H9 (cell line): ENCODE data around the gene NTNG2. TPM values are rescaled to one million over a fixed set of nuclear protein-coding genes. Genes with fewer than 3 reads are reported as not detected.
A peak's percentile ranks its signal among the peaks of the same experiment; 100 is the strongest.

Source experiments
- DNase-seq: peaks from one replicate; pipeline ENCODE4 v3.0.0-alpha.2; 2017
- H2AFZ ChIP-seq: one replicate; pipeline ENCODE4 v1.6.1; 2013; ENCODE audit warnings: mild to moderate bottlenecking, low read length, control low read depth, moderate library complexity
- H2AK5ac ChIP-seq: 2 replicates; pipeline ENCODE4 v1.6.1; 2013; ENCODE audit warnings: low read length, control low read depth, mixed read lengths; ENCODE audit not compliant: insufficient read length
- H2BK120ac ChIP-seq: one replicate; pipeline ENCODE4 v1.6.1; 2013; ENCODE audit warnings: low read depth, mild to moderate bottlenecking, low read length, control low read depth, inconsistent platforms; ENCODE audit not compliant: poor library complexity, severe bottlenecking
- H2BK12ac ChIP-seq: 2 replicates; pipeline ENCODE4 v1.6.1; 2013; ENCODE audit warnings: low read length, control low read depth, mixed read lengths, low read depth; ENCODE audit not compliant: insufficient read length
- H2BK15ac ChIP-seq: 2 replicates; pipeline ENCODE4 v1.6.1; 2013; ENCODE audit warnings: low read depth, low read length, control low read depth
- H2BK20ac ChIP-seq: one replicate; pipeline ENCODE4 v1.6.1; 2013; ENCODE audit warnings: low read depth, mild to moderate bottlenecking, low read length, control low read depth, inconsistent platforms; ENCODE audit not compliant: poor library complexity, severe bottlenecking
- H2BK5ac ChIP-seq: 2 replicates; pipeline ENCODE4 v1.6.1; 2013; ENCODE audit warnings: low read length, control low read depth, mixed read lengths; ENCODE audit not compliant: insufficient read length
- H3K14ac ChIP-seq: 2 replicates; pipeline ENCODE4 v1.6.1; 2013; ENCODE audit warnings: low read length, control low read depth; ENCODE audit not compliant: insufficient read depth
- H3K18ac ChIP-seq: 2 replicates; pipeline ENCODE4 v1.6.1; 2013; ENCODE audit warnings: low read depth, mild to moderate bottlenecking, mixed read lengths, low read length, control low read depth; ENCODE audit not compliant: insufficient read length
- H3K23ac ChIP-seq: 2 replicates; pipeline ENCODE4 v1.6.1; 2013; ENCODE audit warnings: low read length, control low read depth, mixed read lengths, low read depth; ENCODE audit not compliant: insufficient read length
- H3K23me2 ChIP-seq: 2 replicates; pipeline ENCODE4 v1.6.1; 2013; ENCODE audit warnings: low read depth, mild to moderate bottlenecking, mixed read lengths, low read length, control low read depth; ENCODE audit not compliant: insufficient read length, poor library complexity, severe bottlenecking
- H3K27ac ChIP-seq: 2 replicates; pipeline ENCODE4 v1.5.1; 2013; ENCODE audit warnings: low read length, control low read depth, mixed read lengths, low read depth; ENCODE audit not compliant: insufficient read length
- H3K27me3 ChIP-seq: 2 replicates; pipeline ENCODE4 v1.6.1; 2013; ENCODE audit warnings: low read length, control low read depth, inconsistent platforms; ENCODE audit not compliant: insufficient read depth
- H3K4ac ChIP-seq: 2 replicates; pipeline ENCODE4 v1.6.1; 2013; ENCODE audit warnings: low read depth, mild to moderate bottlenecking, control low read depth, inconsistent platforms, low read length, moderate library complexity
- H3K4me1 ChIP-seq: 2 replicates; pipeline ENCODE4 v1.6.1; 2013; ENCODE audit warnings: low read length, control low read depth, inconsistent platforms; ENCODE audit not compliant: insufficient read depth
- H3K4me2 ChIP-seq: 2 replicates; pipeline ENCODE4 v1.6.1; 2013; ENCODE audit warnings: low read length, control low read depth, mixed read lengths; ENCODE audit not compliant: insufficient read length, insufficient read depth
- H3K56ac ChIP-seq: 2 replicates; pipeline ENCODE4 v1.6.1; 2013; ENCODE audit warnings: low read depth, mild to moderate bottlenecking, mixed read lengths, low read length, control low read depth; ENCODE audit not compliant: insufficient read length
- H3K79me1 ChIP-seq: 2 replicates; pipeline ENCODE4 v1.6.1; 2013; ENCODE audit warnings: low read depth, mild to moderate bottlenecking, moderate library complexity, low read length, control low read depth, inconsistent platforms; ENCODE audit not compliant: insufficient read depth, poor library complexity, severe bottlenecking
- H3K79me2 ChIP-seq: 2 replicates; pipeline ENCODE4 v1.6.1; 2013; ENCODE audit warnings: low read length, control low read depth, inconsistent platforms; ENCODE audit not compliant: insufficient read depth
- H3K9ac ChIP-seq: 2 replicates; pipeline ENCODE4 v1.6.1; 2013; ENCODE audit warnings: low read length, control low read depth, mixed read lengths; ENCODE audit not compliant: insufficient read length; ENCODE audit errors: extremely low read depth
- H3K9me3 ChIP-seq: one replicate; pipeline ENCODE4 v1.6.1; 2013; ENCODE audit warnings: low read depth, low read length, inconsistent platforms; ENCODE audit not compliant: control insufficient read depth
- H3T11ph ChIP-seq: one replicate; pipeline ENCODE4 v1.6.1; 2013; ENCODE audit warnings: mild to moderate bottlenecking, low read length, control low read depth, inconsistent platforms
- H4K20me1 ChIP-seq: one replicate; pipeline ENCODE4 v1.6.1; 2013; ENCODE audit not compliant: control insufficient read depth, insufficient read length, insufficient read depth
- H4K5ac ChIP-seq: 2 replicates; pipeline ENCODE4 v1.6.1; 2013; ENCODE audit warnings: low read depth, mild to moderate bottlenecking, mixed read lengths, low read length, control low read depth; ENCODE audit not compliant: insufficient read length
- H4K8ac ChIP-seq: replicated peaks from 2 replicates; pipeline ENCODE4 v1.6.1; 2013; ENCODE audit warnings: low read length, control low read depth, mixed read lengths, low read depth; ENCODE audit not compliant: insufficient read length
- H4K91ac ChIP-seq: 2 replicates; pipeline ENCODE4 v1.6.1; 2013; ENCODE audit warnings: low read depth, mild to moderate bottlenecking, moderate library complexity, mixed read lengths, low read length, control low read depth; ENCODE audit not compliant: insufficient read length
- H3K27ac Mint-ChIP-seq, 3 experiments: 2 replicates in 2 of 3; 3 replicates in 1 of 3; pipeline ENCODE4 v1.8.0; 2020 to 2021; ENCODE audit warnings: mixed read lengths in 3 of 3, mild to moderate bottlenecking in 1 of 3, moderate library complexity in 1 of 3
- H3K27me3 Mint-ChIP-seq: 2 replicates; pipeline ENCODE4 v1.8.0; 2021; ENCODE audit warnings: low read depth, mild to moderate bottlenecking, moderate library complexity, mixed read lengths
- H3K36me3 Mint-ChIP-seq, 3 experiments: 2 replicates in 2 of 3; 3 replicates in 1 of 3; pipeline ENCODE4 v1.8.0; 2020 to 2021; ENCODE audit warnings: low read depth in 3 of 3, mixed read lengths in 3 of 3; ENCODE audit not compliant: insufficient read depth in 1 of 3
- H3K4me1 Mint-ChIP-seq, 2 experiments: 2 replicates each; pipeline ENCODE4 v1.8.0; 2020; ENCODE audit warnings: mixed read lengths in 2 of 2
- H3K4me3 Mint-ChIP-seq, 2 experiments: 2 replicates in 1 of 2; 3 replicates in 1 of 2; pipeline ENCODE4 v1.8.0; 2020 to 2021; ENCODE audit warnings: mild to moderate bottlenecking in 2 of 2, mixed read lengths in 2 of 2, moderate library complexity in 1 of 2
- H3K9me3 Mint-ChIP-seq, 2 experiments: 2 replicates in 1 of 2; 3 replicates in 1 of 2; pipeline ENCODE4 v1.8.0; 2020; ENCODE audit warnings: mild to moderate bottlenecking in 2 of 2, mixed read lengths in 2 of 2, moderate library complexity in 1 of 2
- WGBS: extraction: QIAGEN DNeasy Blood & Tissue Kit; methylation state at CpG from one replicate; pipeline ENCODE4 v1.1.7; 2013; ENCODE audit warnings: missing lambda C conversion rate, low lambda C conversion rate, mixed read lengths; ENCODE audit not compliant: insufficient read length; ENCODE audit errors: extremely low coverage; 5-methylcytosine and 5-hydroxymethylcytosine counted together
- total RNA-seq: library from RNA; stranded (reverse); gene quantifications from 2 replicates; pipeline ENCODE4 v1.2.1, GENCODE V29; 2021
- TF ChIP-seq, protein P1 (sequence below): fragments of 200-600 bp; sonication (generic); conservative IDR thresholded peaks from 3 replicates; pipeline ENCODE4 v1.8.0; 2021; ENCODE audit warnings: antibody characterized with exemption, mild to moderate bottlenecking

The NTNG2 gene
- total RNA-seq, 1 experiment from 2014 or later, result 0.52 TPM

DNA sequence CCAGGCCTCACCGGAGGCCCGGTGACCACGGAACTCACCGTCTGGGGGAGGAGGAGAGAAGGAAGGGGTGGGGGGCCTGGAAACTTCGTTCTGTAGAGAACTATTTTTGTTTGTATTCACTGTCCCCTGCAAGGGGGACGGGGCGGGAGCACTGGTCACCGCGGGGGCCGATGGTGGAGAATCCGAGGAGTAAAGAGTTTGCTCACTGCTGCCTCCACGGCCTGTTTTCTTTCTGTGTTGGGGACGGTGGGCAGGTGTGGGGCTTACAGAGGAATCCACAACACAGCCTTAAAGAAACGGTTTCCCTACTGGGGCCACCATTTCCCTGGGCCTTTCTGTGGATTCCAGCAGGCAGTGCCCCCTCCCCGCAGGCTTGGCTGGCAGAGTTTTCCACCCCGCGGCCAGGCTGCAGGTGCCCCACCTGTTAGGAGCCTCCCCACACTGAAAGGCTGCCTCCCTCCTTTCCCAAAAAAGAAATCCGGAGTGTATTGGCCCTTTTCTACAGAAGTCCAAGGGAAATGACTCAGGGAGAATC, 80.8 kb downstream of the NTNG2 start:
- no peak overlapping the region for H3K18ac ChIP-seq
- H4K5ac ChIP-seq, result no peak overlapping the region
- H2BK15ac ChIP-seq, result no peak overlapping the region
- no peaks in the 10 kb centered on the region for H3K9me3 ChIP-seq
- no peak overlapping the region for H2BK5ac ChIP-seq
- no peaks in the 10 kb centered on the region; the same call in 1 of the 2 replicates for H3K4me1 ChIP-seq
- no peak overlapping the region for H4K91ac ChIP-seq
- Mint-ChIP-seq H3K36me3 (no peaks in the 10 kb centered on the region; a peak in 1 of 7 replicates), H3K9me3 (no peaks in the 10 kb centered on the region), H3K4me3 (peak overlapping the region; percentile 74 to 87), H3K27ac (no peak overlapping the region), H3K27me3 (peaks cover 52% of the 10 kb centered on the region), H3K4me1 (peaks cover 10 to 35% of the 10 kb centered on the region in 2 experiments; a peak in 3 of 4 replicates)
- H2BK120ac ChIP-seq, result no peak overlapping the region
- no peak overlapping the region for H3K23ac ChIP-seq
- WGBS, result no CpG with 5 or more reads among the region's 18 CpGs
- no peak overlapping the region for H3K27ac ChIP-seq
- no peak overlapping the region for H3T11ph ChIP-seq
- no peak overlapping the region for H4K8ac ChIP-seq
- H3K79me2 ChIP-seq, result no peaks in the 10 kb centered on the region
- 0 out of 2 replicates have a peak overlapping the region, but pooled peaks have one; percentile 22 for H3K14ac ChIP-seq
- no peaks in the 10 kb centered on the region for H4K20me1 ChIP-seq
- H2BK20ac ChIP-seq, result no peak overlapping the region
- peak overlapping the region; percentile 65 for H3K4me2 ChIP-seq
- no peaks in the 10 kb centered on the region for H3K79me1 ChIP-seq
- no peak overlapping the region for H3K9ac ChIP-seq
- DNase-seq, result peak; percentile 38
- TF ChIP-seq, protein P1, sequence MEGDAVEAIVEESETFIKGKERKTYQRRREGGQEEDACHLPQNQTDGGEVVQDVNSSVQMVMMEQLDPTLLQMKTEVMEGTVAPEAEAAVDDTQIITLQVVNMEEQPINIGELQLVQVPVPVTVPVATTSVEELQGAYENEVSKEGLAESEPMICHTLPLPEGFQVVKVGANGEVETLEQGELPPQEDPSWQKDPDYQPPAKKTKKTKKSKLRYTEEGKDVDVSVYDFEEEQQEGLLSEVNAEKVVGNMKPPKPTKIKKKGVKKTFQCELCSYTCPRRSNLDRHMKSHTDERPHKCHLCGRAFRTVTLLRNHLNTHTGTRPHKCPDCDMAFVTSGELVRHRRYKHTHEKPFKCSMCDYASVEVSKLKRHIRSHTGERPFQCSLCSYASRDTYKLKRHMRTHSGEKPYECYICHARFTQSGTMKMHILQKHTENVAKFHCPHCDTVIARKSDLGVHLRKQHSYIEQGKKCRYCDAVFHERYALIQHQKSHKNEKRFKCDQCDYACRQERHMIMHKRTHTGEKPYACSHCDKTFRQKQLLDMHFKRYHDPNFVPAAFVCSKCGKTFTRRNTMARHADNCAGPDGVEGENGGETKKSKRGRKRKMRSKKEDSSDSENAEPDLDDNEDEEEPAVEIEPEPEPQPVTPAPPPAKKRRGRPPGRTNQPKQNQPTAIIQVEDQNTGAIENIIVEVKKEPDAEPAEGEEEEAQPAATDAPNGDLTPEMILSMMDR, result no peak
- no peak overlapping the region for H3K56ac ChIP-seq
- no peak overlapping the region for H2BK12ac ChIP-seq
- no peak overlapping the region for H2AK5ac ChIP-seq
- no peak overlapping the region for H3K4ac ChIP-seq
- peaks cover 18% of the 10 kb centered on the region for H3K23me2 ChIP-seq
- H3K27me3 ChIP-seq, result no peaks in the 10 kb centered on the region; the same call in 1 of the 2 replicates
- no peak overlapping the region for H2AFZ ChIP-seq
